CD4-positive, alpha-beta T cell (primary cell): ENCODE results near the gene PKD2L1. TPM values are rescaled to one million over a fixed set of nuclear protein-coding genes. Genes with fewer than 3 reads are reported as not detected.
A peak's percentile ranks its signal among the peaks of the same experiment; 100 is the strongest.

Experiments
- ATAC-seq: fragments of 200-7000 bp; cut with Tn5 transposase; one replicate; pipeline ENCODE4 v1.10.0; 2022; ENCODE audit warnings: mild to moderate bottlenecking; ENCODE audit not compliant: poor library complexity
- CTCF ChIA-PET: fragments of 350-600 bp; sonication (Branson Sonifier 250); formaldehyde crosslinking; loops from one replicate; lab custom pipeline; 2021; ENCODE audit warnings: antibody characterized with exemption, inconsistent platforms; lab: Charles Lee
- POLR2A ChIA-PET: fragments of 350-600 bp; sonication (Branson Sonifier 250); formaldehyde crosslinking; loops from one replicate; lab custom pipeline; 2021; ENCODE audit warnings: antibody characterized with exemption, inconsistent platforms; lab: Charles Lee
- DNase-seq, 14 experiments: peaks; one replicate each; pipeline ENCODE4 v3.0.0-alpha.2; 2013 to 2020; ENCODE audit warnings: mixed read lengths in 2 of 14
- H3K27ac ChIP-seq, 2 donors: one replicate each; pipeline versions ENCODE4 v1.5.1 to v1.7.0; 2013; ENCODE audit warnings: low read length in 2 of 2, low read depth in 1 of 2, mild to moderate bottlenecking in 1 of 2
- H3K27me3 ChIP-seq, 2 experiments: 1 replicate in 1 of 2; 2 replicates in 1 of 2; pipeline versions ENCODE4 v1.6.1 to v1.7.0; 2013; ENCODE audit warnings: low read length in 2 of 2, control low read depth in 1 of 2, mild to moderate bottlenecking in 1 of 2, moderate library complexity in 1 of 2; ENCODE audit not compliant: insufficient read depth in 2 of 2, control insufficient read depth in 1 of 2
- H3K36me3 ChIP-seq: one replicate; pipeline ENCODE4 v1.6.1; 2013; ENCODE audit warnings: low read length, control low read depth; ENCODE audit not compliant: insufficient read depth
- H3K4me1 ChIP-seq: one replicate; pipeline ENCODE4 v1.6.1; 2013; ENCODE audit warnings: low read length, control low read depth; ENCODE audit not compliant: insufficient read depth
- H3K4me3 ChIP-seq: one replicate; pipeline ENCODE4 v1.5.1; 2013; ENCODE audit warnings: mild to moderate bottlenecking, low read length, moderate library complexity
- H3K9me3 ChIP-seq, 2 experiments: 1 replicate in 1 of 2; 2 replicates in 1 of 2; pipeline versions ENCODE4 v1.6.1 to v1.7.0; 2013; ENCODE audit warnings: low read length in 2 of 2, mild to moderate bottlenecking in 2 of 2, control low read depth in 1 of 2, moderate library complexity in 1 of 2; ENCODE audit not compliant: control insufficient read depth in 1 of 2, insufficient read depth in 1 of 2
- H3K27ac Mint-ChIP-seq: one replicate; pipeline ENCODE4 v1.8.0; 2020; ENCODE audit warnings: mixed read lengths
- H3K27me3 Mint-ChIP-seq: one replicate; pipeline ENCODE4 v1.8.0; 2021; ENCODE audit warnings: mixed read lengths
- H3K36me3 Mint-ChIP-seq: one replicate; pipeline ENCODE4 v1.8.0; 2021; ENCODE audit warnings: low read depth, mixed read lengths
- H3K4me1 Mint-ChIP-seq: one replicate; pipeline ENCODE4 v1.8.0; 2021; ENCODE audit warnings: low read depth, mixed read lengths
- H3K4me3 Mint-ChIP-seq: one replicate; pipeline ENCODE4 v1.8.0; 2020; ENCODE audit warnings: mild to moderate bottlenecking, mixed read lengths
- H3K9me3 Mint-ChIP-seq: one replicate; pipeline ENCODE4 v1.8.0; 2020; ENCODE audit warnings: mixed read lengths
- CTCF ChIP-seq: fragments of 200-600 bp; IDR thresholded peaks from one replicate; pipeline ENCODE4 v1.8.0; 2022; ENCODE audit warnings: antibody characterized with exemption, mild to moderate bottlenecking
- intact Hi-C, 2 experiments: fragments of 100-400 bp; cut with DNase I in 1 of 2; cut with micrococcal nuclease in 1 of 2; formaldehyde crosslinking; loops; one replicate each; pipeline versions ENCODE4 v1.15.1 to v1.9.0; 2023 to 2025; cut with DNase I, micrococcal nuclease
- total RNA-seq, 174 experiments: library from RNA in 2 of 174; stranded (reverse) in 2 of 174; gene quantifications; one replicate each; pipeline ENCODE4 v1.2.3 and lab custom pipeline; 2021 to 2026

PKD2L1 gene
- total RNA-seq, 2 experiments from 2014 or later, result not detected

- H3K27ac Mint-ChIP-seq, result no peak overlapping the region
- H3K4me3 ChIP-seq, result no peak overlapping the region
Measured at GRCh38 chr10:100328198-100328597, 1.8 kb downstream of the PKD2L1 start.

GRCh38 chr10:100327718-100328009 lies 2.4 kb downstream of the PKD2L1 start:
- H3K9me3 ChIP-seq, result no peaks in the 10 kb centered on the region
- H3K4me3 ChIP-seq, result no peak overlapping the region
- H3K36me3 ChIP-seq, result no peaks in the 10 kb centered on the region
- intact Hi-C loops, result no loop called here
- ATAC-seq (no peak), DNase-seq (no peak)
- H3K4me1 ChIP-seq, result peaks cover 5% of the 10 kb centered on the region
- H3K27ac ChIP-seq, result no peak overlapping the region
- ChIA-PET POLR2A (no interaction called here), CTCF (no interaction called here)
- peaks cover 6% of the 10 kb centered on the region for H3K4me1 Mint-ChIP-seq
- no peak for TF ChIP-seq CTCF
- H3K4me3 Mint-ChIP-seq, result no peak overlapping the region
- no peaks in the 10 kb centered on the region for H3K36me3 Mint-ChIP-seq
- H3K27ac Mint-ChIP-seq, result no peak overlapping the region
- no peaks in the 10 kb centered on the region for H3K9me3 Mint-ChIP-seq
- H3K27me3 ChIP-seq, result peaks cover 0 to 3% of the 10 kb centered on the region in 2 experiments
- peaks cover 16% of the 10 kb centered on the region for H3K27me3 Mint-ChIP-seq

More at GRCh38 chr10:100328198-100328597, 1.8 kb downstream of the PKD2L1 start:
- no peaks in the 10 kb centered on the region for H3K36me3 Mint-ChIP-seq
- H3K36me3 ChIP-seq, result no peaks in the 10 kb centered on the region
- ATAC-seq (no peak), DNase-seq (no peak)
- peaks cover 5% of the 10 kb centered on the region for H3K4me1 ChIP-seq
- H3K27me3 ChIP-seq, result peaks cover 0 to 3% of the 10 kb centered on the region in 2 experiments
- H3K9me3 Mint-ChIP-seq, result no peaks in the 10 kb centered on the region
- peaks cover 6% of the 10 kb centered on the region for H3K4me1 Mint-ChIP-seq
- H3K27me3 Mint-ChIP-seq, result peaks cover 16% of the 10 kb centered on the region
- H3K27ac ChIP-seq, result no peak overlapping the region
- no peak for TF ChIP-seq CTCF
- CTCF ChIA-PET, result no interaction called here
- POLR2A ChIA-PET, result interaction anchor here (0.6 kb wide), 1 partner anchor 128 kb away, joined by 4 read pairs; no protein-coding TSS in a partner anchor
- H3K9me3 ChIP-seq, result no peaks in the 10 kb centered on the region
- intact Hi-C loops, result no loop called here
- no peak overlapping the region for H3K4me3 Mint-ChIP-seq

- Histone ChIP-seq H3K27me3 (peaks cover 0 to 3% of the 10 kb centered on the region in 2 experiments), H3K27ac (no peak overlapping the region), H3K4me3 (no peak overlapping the region), H3K4me1 (peaks cover 5% of the 10 kb centered on the region), H3K9me3 (no peaks in the 10 kb centered on the region), H3K36me3 (no peaks in the 10 kb centered on the region)
- Mint-ChIP-seq H3K27ac (no peak overlapping the region), H3K9me3 (no peaks in the 10 kb centered on the region), H3K36me3 (no peaks in the 10 kb centered on the region), H3K4me1 (peaks cover 6% of the 10 kb centered on the region), H3K4me3 (no peak overlapping the region), H3K27me3 (peaks cover 16% of the 10 kb centered on the region)
- intact Hi-C loops, result no loop called here
- POLR2A ChIA-PET, result interaction anchor here (1.5 kb wide), 1 partner anchor 40 kb away, joined by 3 read pairs; no protein-coding TSS in a partner anchor
- DNase-seq (peak in 4 of 14 experiments; percentile 13 to 64 (median 50)), ATAC-seq (peak; percentile 79)
- CTCF ChIA-PET, result no interaction called here
- no peak for TF ChIP-seq CTCF
Measured at GRCh38 chr10:100327007-100327717, 2.9 kb downstream of the PKD2L1 start.
